Mammary epithelial cell (primary cell): Measurements from ENCODE around the gene TMEM132D.

Experiments used
- CTCF ChIP-seq, 2 donors: IDR thresholded peaks in 1 of 2; conservative IDR thresholded peaks in 1 of 2; 2 replicates each; pipeline ENCODE4 v1.5.1; 2011 to 2012; ENCODE audit warnings: inconsistent platforms in 2 of 2, low read length in 2 of 2, mild to moderate bottlenecking in 2 of 2, control low read depth in 1 of 2, low read depth in 1 of 2; ENCODE audit not compliant: insufficient read depth in 1 of 2; ENCODE audit errors: extremely low read depth in 1 of 2
- EZH2 ChIP-seq: IDR thresholded peaks from 2 replicates; pipeline ENCODE4 v1.6.1; 2012; ENCODE audit warnings: low read length, inconsistent platforms, borderline replicate concordance

DNA sequence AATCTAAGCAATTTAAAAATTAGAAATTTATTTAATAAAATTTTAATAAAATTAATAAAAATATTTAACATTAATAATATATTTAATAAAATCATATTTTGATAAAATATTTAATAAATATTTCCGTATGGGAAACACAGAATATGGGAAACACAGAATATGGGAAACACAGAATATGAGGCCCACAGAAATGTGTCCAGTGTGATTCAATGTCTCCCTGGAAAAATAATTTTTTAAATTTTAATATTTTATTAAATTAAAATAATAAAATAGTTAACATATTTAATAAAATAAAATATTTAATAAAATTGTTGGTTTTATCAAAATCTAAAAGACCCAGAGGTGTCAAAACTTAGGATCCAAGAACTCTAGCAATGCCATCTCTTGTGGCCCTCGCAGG lies 186.4 kb downstream of the TMEM132D start:
- TF ChIP-seq CTCF (conservative IDR thresholded peaks at IDR 0.05 in 1 of 2, IDR thresholded peaks at IDR 0.05 in 1 of 2; ENCODE audit: extremely low read depth in 1 of 2, insufficient read depth in 1 of 2, low read depth in 1 of 2, low read length in 2 of 2) (no peak), EZH2 (no peak)
